ENCODE data around the gene DDTL. TPM values are rescaled to one million over a fixed set of nuclear protein-coding genes. Genes with fewer than 3 reads are reported as not detected.
"Not testable (repeated sequence)": the region's sequence is repeated elsewhere in the genome, so short reads cannot be mapped to it uniquely, and the experiment has no call there.

Gene DDTL
- total RNA-seq, 1 donor from 2014 or later: not detected

- not testable (repeated sequence) for H3K79me2 ChIP-seq (ENCODE audit: low read depth); H3K4me1 ChIP-seq; H3K36me3 ChIP-seq; H3K27me3 ChIP-seq; H3K4me2 ChIP-seq; H3F3A ChIP-seq (ENCODE audit: low read depth); H3K27ac Mint-ChIP-seq; H2AFZ ChIP-seq (replicated peaks); H3K27me3 Mint-ChIP-seq (ENCODE audit: insufficient read depth, low read depth); H3K36me3 Mint-ChIP-seq; H3K9me3 ChIP-seq (ENCODE audit: low read depth); H3K9ac ChIP-seq; H4K20me1 ChIP-seq (ENCODE audit: low read depth); H3K4me3 ChIP-seq; H3K9me3 Mint-ChIP-seq; H3K27ac ChIP-seq
- TF ChIP-seq CTCF (IDR thresholded peaks at IDR 0.05): peak; percentile 80
- peak; percentile 76 for DNase-seq (ENCODE audit: low spot score)
- H3K4me1 Mint-ChIP-seq: peaks cover 15% of the 10 kb centered on the region
- H3K4me3 Mint-ChIP-seq: peak overlapping the region; percentile 64
These were observed 10.3 kb upstream of the DDTL start for GRCh38 chr22:23956301-23956900.

- H3K4me3 Mint-ChIP-seq, H3K4me1 Mint-ChIP-seq, H3K9ac ChIP-seq: not testable (repeated sequence)
These were observed 5.5 kb upstream of the DDTL start, which contains the start of gene GSTT2B for GRCh38 chr22:23961084-23961771. Gene GSTT2B, minus strand, starts transcription at chr22:23961195. Its CDS starts 64 bp downstream, at chr22:23961131.

GRCh38 chr22:23966094-23966493 lies 594 bp upstream of the DDTL start:
- not testable (repeated sequence) for H3K9me3 ChIP-seq (ENCODE audit: low read depth); H3K4me3 ChIP-seq; H4K20me1 ChIP-seq (ENCODE audit: low read depth); H3K79me2 ChIP-seq (ENCODE audit: low read depth); H3K27ac ChIP-seq; H3K9ac ChIP-seq; H3K4me1 Mint-ChIP-seq; H3K36me3 ChIP-seq; H3K27me3 ChIP-seq; H2AFZ ChIP-seq (replicated peaks); H3K4me1 ChIP-seq; H3K9me3 Mint-ChIP-seq; H3K4me2 ChIP-seq; H3K27me3 Mint-ChIP-seq (ENCODE audit: insufficient read depth, low read depth); H3F3A ChIP-seq (ENCODE audit: low read depth); DNase-seq (ENCODE audit: low spot score); H3K27ac Mint-ChIP-seq; H3K4me3 Mint-ChIP-seq
- H3K36me3 Mint-ChIP-seq: peaks cover 16% of the 10 kb centered on the region

More at GRCh38 chr22:23961084-23961771, 5.5 kb upstream of the DDTL start, which contains the start of gene GSTT2B:
- not testable (repeated sequence) for H3K27ac Mint-ChIP-seq; DNase-seq (ENCODE audit: low spot score); H2AFZ ChIP-seq (replicated peaks); H3K9me3 Mint-ChIP-seq; H4K20me1 ChIP-seq (ENCODE audit: low read depth); H3K4me1 ChIP-seq; H3K36me3 Mint-ChIP-seq; H3K79me2 ChIP-seq (ENCODE audit: low read depth); H3K27me3 Mint-ChIP-seq (ENCODE audit: insufficient read depth, low read depth); H3K9me3 ChIP-seq (ENCODE audit: low read depth); H3K27me3 ChIP-seq; H3F3A ChIP-seq (ENCODE audit: low read depth); H3K4me3 ChIP-seq; H3K36me3 ChIP-seq; H3K27ac ChIP-seq; H3K4me2 ChIP-seq

GRCh38 chr22:23969071-23969470 lies 2.4 kb downstream of the DDTL start:
- Mint-ChIP-seq H3K27ac (no peak overlapping the region), H3K27me3 (ENCODE audit: insufficient read depth, low read depth) (peaks cover 3% of the 10 kb centered on the region), H3K4me3 (no peak overlapping the region), H3K9me3 (no peaks in the 10 kb centered on the region), H3K4me1 (no peaks in the 10 kb centered on the region), H3K36me3 (peaks cover 19% of the 10 kb centered on the region)
- H3K79me2 ChIP-seq (ENCODE audit: low read depth): no peaks in the 10 kb centered on the region
- no peak overlapping the region for H3K4me2 ChIP-seq
- H2AFZ ChIP-seq (replicated peaks): no peak overlapping the region
- no peaks in the 10 kb centered on the region for H3K36me3 ChIP-seq
- no peaks in the 10 kb centered on the region for H3K27me3 ChIP-seq
- no peak overlapping the region for H3K9ac ChIP-seq
- no peaks in the 10 kb centered on the region for H3F3A ChIP-seq (ENCODE audit: low read depth)
- TF ChIP-seq CTCF (IDR thresholded peaks at IDR 0.05) (no peak), EZH2phosphoT487 (IDR thresholded peaks at IDR 0.05) (no peak), EZH2 (IDR thresholded peaks at IDR 0.05) (no peak)
- no peak for DNase-seq (ENCODE audit: low spot score)
- no peaks in the 10 kb centered on the region for H4K20me1 ChIP-seq (ENCODE audit: low read depth)
- no peak overlapping the region for H3K27ac ChIP-seq
- no peak overlapping the region for H3K4me3 ChIP-seq
- no peaks in the 10 kb centered on the region for H3K9me3 ChIP-seq (ENCODE audit: low read depth)
- no peaks in the 10 kb centered on the region for H3K4me1 ChIP-seq

Data from neural progenitor cell (in vitro differentiated cells).